Stimulated activated CD4-positive, alpha-beta T cell treated with anti-CD3 and anti-CD28 coated beads, TNF-alpha, amount 100 ng/mL, for 48 hours (primary cell): ENCODE measurements around the gene PRDX4.
"Not testable (repeated sequence)": the region's sequence is repeated elsewhere in the genome, so short reads cannot be mapped to it uniquely, and the experiment has no call there.

Experiments
- DNase-seq, 3 donors: peaks; one replicate each; pipeline ENCODE4 v3.0.0-alpha.2; 2020; ENCODE audit warnings: low read depth in 3 of 3

PRDX4 gene

GRCh38 chrX:23673108-23673507 lies 5.8 kb downstream of the PRDX4 start:
- no peak for DNase-seq

DNA sequence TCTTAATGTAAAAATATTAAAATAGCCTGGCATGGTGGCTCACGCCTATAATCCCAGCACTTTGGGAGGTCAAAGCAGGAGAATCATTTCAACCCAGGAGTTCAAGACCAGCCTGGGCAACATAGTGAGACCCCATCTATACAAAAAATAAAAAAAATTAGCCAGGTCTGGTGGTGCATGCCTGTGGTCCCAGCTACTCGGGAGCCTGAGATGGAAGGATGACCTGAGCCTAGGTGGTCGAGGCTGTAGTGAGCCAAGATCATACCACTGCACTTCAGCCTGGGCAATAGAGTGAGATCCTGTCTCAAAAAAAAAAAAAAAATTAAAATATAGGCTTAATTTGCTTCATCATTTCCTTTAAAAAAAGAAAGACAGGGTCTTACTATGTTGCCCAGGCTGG lies 9.2 kb downstream of the PRDX4 start:
- not testable (repeated sequence) for DNase-seq

- no peak for DNase-seq
These were observed 24.9 kb downstream of the PRDX4 start for GRCh38 chrX:23692166-23692565.

DNA sequence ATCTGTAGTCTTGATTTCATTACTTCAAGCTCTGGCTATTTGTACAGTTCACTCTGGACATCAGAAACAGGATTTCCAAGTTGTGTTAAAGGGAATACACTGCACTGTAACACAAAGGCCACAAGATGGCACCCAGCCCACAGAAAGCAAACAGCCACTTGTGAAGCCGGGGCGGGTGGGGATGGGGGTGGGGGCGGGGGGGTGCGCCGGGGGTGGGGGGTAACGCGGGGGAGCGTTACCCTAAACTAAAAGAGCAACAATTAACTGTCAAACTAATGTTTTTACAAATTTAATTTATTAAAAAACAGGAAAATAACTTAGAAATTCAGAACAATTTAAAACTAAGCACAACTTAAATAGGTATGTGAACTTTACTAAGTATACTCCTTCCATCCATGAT lies 27.3 kb downstream of the PRDX4 start:
- DNase-seq = peak in 2 of 3 donors; percentile 1 to 17

DNA sequence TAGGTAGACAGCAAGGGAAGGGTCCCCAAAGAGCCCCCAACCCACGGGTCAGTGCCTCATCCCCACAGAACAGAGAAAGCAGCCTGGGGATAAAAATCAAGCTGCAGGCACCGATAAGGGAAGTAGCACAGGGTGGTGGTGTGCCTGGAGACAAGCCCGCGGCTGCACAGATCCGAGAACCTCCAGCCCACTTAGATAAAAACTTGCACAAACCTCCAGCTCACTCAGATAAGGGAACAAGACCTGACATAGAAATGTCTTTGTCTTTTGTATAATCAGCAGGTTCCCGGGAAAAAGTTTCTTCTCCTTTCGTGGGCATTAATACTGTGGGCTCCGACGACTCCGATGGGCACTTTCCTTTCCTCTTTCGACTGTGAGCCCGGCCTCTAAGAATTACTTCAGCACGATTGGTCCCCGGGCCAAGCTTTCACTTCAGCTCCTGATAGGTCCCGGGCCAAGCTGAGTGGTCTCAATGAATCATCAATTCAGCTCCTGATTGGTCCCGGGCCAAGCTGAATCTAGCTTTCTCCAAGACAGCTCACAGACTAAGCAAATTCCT lies 32.4 kb downstream of the PRDX4 start:
- DNase-seq = peak in 1 of 3 donors; percentile 10

DNA sequence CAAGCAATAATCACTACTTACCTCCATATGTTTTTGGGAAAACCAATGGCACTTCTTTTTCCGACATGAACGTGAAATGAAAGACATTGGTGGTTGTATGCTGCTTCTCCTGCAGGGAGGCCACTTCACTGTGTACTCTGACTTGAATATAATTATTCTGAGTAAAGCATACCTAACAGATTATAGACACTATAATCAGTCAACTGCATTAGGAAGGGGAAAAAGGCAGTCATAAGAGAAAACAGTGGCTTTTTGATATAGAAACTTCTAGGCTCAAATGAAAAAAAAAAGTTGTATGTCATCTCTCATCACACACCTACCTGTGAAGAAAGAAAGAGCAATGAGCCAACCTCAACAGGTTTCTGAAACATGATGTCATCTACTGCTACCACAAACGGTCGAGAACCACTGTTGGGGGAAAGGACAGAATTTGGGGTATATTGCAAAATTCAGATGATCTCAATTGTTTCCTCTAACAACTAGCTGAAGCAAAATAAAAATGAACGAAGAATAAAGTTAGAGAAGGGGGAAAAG lies 37.4 kb downstream of the PRDX4 start:
- DNase-seq = no peak

- no peak for DNase-seq
These were observed 37.9 kb downstream of the PRDX4 start for GRCh38 chrX:23705235-23705634.

DNA sequence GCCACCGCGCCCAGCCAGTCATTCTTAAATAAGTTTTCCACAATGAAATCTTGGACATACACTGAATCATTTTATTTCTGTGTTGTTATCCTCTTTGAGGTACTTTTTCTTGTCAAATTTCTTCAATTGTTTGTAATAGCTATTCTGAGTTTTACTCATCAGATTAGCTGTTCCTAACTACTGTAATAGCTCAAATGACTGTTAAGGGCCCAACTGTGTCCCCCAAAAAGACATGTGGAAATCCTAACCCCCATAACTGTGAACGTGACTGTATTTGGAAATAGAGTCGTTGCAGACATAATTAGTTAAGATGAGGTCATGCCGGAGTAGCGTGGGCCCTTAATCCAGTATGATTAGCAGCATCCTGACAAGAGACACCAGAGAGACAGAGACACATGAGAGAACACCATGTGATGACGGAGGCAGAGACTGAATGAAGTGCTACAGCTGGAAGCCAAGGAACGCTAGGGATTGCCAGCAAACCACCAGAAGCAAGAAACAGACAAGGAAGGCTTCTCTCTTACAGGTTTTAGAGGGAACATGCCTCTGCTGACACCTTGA lies 52.9 kb downstream of the PRDX4 start:
- DNase-seq = no peak

DNA sequence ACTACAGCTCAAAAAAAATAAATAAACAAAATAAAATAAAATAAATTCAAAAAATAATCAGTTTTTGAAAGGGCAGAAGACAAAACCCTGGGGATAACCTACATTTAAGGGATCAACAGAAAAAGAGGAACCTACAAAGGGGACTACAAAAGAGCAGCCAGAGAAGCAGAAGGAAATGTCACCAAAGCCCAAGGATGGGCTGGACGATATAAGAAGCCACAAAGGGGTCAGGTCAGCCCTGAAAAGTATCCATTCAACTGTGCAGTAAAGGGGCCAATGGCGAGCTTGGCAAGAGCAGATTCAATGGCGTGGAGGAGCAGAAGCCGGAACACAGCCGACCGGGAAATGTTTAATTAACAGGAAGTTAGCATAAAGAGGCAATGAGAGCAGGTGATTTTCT lies 58.9 kb downstream of the PRDX4 start:
- no peak for DNase-seq

GRCh38 chrX:23727206-23727605 lies 59.9 kb downstream of the PRDX4 start:
- no peak for DNase-seq

DNA sequence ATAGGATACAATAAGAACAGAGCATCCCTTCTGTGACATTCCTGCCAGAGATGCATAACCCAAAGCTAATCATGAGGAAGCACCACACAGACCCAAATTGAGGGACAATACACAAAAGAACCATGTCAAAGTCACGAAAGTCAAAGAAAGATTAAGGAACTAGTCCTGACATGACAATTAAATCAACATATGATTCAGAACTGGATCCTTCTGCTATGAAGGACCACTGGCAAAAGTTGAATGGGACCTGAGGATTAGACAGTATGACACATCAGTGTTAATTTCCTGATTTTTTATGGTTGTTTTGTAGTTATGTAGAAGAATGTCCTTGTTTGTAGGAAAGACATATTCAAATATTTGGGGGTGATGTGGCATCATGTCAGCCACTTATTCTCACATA lies 61.9 kb downstream of the PRDX4 start:
- DNase-seq = no peak

GRCh38 chrX:23731951-23732350 lies 64.7 kb downstream of the PRDX4 start:
- no peak for DNase-seq

DNA sequence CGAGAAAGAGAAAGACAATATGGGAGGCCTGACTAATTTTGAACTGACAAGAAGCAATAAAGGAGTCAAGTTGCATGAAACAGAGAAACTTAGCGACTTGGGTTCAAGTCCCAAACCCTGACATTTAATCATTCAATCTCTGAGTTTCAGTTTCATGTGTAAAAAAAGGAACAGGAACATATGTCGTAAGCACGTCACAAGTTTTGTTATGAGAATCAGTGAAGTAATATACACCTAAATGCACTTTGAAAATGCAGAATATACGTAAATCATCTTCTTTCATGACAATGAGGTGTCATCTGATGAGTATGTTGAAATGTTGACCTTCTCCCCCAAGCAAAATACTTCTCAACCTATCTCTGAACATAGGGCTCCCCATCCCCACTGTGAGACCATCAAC lies 65.4 kb downstream of the PRDX4 start:
- no peak for DNase-seq
